ENCODE data around the gene SPSB4.

SPSB4 gene

DNA sequence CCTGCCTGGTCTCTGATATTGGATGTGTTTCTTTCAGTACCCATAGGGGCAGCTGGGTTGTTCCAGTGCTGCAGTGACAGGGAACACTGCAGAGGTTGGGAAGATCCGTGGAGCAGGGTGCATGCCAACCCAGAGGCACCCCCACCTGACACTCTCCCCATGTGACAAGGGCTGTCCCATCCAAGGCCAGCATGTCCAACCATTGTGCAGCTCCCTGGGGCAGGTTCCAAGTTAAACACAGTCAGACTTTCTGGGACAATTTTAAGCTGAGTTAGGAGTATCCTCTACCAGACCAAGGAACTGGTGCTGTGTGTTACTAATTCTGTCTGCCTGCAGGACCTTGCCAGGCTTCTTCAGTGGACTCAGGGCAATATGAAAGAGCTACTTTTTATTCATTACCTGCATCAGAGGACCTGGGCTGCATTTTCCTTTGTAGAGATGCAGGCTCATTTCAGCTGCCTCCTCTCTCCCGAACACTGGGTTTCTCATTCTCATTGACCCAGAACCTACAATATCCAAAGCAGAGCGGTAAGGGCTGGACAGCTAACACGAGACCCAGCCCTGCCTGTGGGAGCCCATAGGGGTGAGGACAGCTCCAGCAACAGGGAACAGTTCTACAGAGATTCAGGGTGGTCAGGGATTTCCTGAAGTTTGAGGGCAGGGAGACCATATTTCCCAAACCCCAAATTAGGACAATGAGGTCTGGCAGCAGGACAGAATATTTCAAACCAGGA is 72.7 kb downstream of the SPSB4 start:
- no peak for DNase-seq

DNA sequence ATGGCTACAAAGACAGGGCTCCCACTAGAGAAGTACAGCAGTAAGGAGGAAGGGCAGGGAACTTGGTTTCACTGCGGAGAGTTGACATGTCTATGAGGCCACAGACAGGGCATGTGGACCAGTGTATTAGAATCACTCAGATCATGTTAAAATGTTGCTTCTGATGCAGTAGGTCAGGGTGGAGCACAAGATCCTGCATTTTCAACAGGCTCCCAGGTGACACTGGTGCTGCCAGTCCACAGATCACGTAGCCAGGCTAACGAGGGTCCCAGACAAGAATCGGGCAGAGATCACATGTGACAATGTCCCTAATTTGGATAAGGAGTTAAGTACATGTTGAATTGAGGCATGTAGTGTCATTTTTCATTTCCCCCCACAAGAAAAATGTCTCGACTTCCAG is 73.6 kb downstream of the SPSB4 start:
- DNase-seq, result no peak

GRCh38 chr3:141125351-141125750 is 74.2 kb downstream of the SPSB4 start:
- no peak for DNase-seq

GRCh38 chr3:141126661-141127343 is 75.7 kb downstream of the SPSB4 start:
- no peak for DNase-seq

GRCh38 chr3:141127344-141128125 is 76.4 kb downstream of the SPSB4 start:
- no peak for DNase-seq

GRCh38 chr3:141128126-141128777 is 77.1 kb downstream of the SPSB4 start:
- DNase-seq, result no peak

- DNase-seq, result no peak
Measured at GRCh38 chr3:141129049-141129448, 77.9 kb downstream of the SPSB4 start.

DNA sequence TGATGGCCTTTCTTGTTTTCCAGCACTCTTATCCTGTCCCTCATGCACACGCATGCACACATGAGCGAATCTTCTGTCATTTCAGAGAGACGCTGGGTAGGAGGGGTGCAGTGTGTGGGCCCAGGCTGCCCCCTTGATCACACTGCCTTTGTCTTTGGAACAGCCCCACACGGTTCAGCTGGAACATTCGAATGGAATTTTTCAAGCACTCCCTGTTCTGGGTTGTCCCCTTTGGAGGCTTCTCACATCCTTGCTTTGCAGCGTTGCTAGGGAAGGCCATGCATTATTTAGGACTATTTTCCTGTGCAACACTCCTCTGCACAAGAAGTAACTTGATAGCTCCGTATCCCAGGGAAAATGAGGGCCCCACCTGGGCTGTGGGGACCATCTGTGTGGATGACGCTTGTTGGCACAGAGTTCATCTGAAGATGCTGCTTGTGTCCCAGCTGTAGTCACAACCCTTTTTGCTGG is 78.4 kb downstream of the SPSB4 start:
- DNase-seq, result no peak

- DNase-seq, result no peak
Measured at GRCh38 chr3:141143517-141143916, 92.4 kb downstream of the SPSB4 start.

DNA sequence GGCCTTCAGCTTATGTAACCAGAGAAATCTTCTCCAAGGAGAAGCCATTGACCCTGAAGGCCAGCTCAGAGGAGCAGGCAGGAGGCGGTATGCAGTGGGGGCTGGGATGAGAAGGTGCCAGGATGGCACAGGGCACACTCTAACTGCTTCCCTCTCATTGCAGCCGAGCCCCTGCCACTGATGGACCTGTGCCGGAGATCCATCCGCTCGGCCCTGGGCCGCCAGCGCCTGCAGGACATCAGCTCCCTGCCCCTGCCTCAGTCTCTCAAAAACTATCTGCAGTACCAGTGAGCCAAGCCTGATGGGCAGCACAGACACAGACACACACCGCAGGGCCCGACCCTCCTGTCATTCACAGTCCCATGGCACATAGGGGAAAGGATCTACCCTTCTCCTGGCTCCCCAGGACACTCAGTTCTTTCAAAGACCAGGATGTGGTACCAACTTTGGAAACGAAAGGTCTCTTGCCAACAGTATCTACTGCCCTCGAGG is 95.9 kb downstream of the SPSB4 start:
- DNase-seq, result no peak

GRCh38 chr3:141147657-141148056 is 96.5 kb downstream of the SPSB4 start:
- DNase-seq, result no peak

- DNase-seq, result no peak
Measured at GRCh38 chr3:141148169-141148568, 97.0 kb downstream of the SPSB4 start.

DNA sequence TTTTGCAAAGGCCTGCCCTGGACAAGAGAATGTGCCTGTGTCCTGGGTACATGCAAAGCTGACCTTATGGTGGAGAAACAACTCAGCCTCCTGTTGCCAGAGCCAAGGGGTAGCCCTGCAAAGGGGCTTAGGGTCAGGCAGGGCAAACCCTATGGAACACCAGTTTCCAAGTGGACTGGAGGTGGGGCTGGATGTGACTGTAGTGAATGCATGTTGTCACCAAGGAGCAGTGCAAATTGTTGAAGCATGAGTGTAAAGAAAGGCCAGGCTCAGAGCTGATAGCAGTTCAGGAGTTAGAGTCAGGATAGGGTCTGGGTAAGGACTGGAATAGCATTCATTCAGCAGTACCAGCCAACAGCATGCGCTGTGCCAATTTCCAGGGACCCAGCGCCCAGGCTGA is 97.6 kb downstream of the SPSB4 start:
- DNase-seq, result no peak

DNA sequence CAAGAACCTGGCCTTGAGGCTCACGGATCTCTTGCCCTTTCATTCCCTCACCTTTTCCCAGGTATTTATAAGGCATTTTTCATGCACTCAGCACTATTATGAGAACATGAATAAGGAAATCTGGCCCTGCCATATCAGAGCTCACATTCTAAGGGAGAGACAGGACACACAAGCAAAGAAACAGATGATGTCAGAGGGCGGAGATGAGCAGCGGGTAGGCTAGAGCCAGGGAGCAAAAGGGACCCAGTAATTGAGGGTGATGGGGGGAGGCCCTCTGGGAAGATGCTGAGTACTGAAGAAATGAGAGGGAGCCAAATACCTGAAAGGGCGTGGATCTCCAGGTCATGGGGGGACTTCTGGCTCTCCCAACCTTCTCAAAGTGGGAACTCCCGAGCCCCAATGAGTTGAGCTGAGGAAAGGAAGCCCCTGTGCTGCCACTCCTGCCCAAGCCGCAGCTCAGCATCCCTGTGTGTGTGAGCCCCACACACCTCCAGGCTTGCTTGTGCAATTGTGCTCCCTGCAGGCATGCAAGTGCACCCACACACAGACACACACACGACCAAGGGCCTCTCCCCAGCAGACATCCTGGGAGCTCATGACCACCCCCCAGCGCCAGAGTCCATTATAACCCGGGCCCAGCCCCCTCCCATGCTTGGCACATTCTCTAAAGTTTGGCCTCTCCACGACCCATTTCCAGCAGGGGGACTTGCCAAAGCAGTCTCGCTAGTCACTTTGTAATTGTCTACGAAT is 99.1 kb downstream of the SPSB4 start:
- no peak for DNase-seq

- DNase-seq, result no peak
Measured at GRCh38 chr3:141150931-141151330, 99.8 kb downstream of the SPSB4 start.

GRCh38 chr3:141151439-141151838 is 100.3 kb downstream of the SPSB4 start:
- no peak for DNase-seq

- no peak for DNase-seq
Measured at GRCh38 chr3:141152130-141152529, 101.0 kb downstream of the SPSB4 start.

GRCh38 chr3:141152801-141153678 is 101.9 kb downstream of the SPSB4 start:
- peak; percentile 18 for DNase-seq

GRCh38 chr3:141153679-141153966 is 102.5 kb downstream of the SPSB4 start:
- DNase-seq, result peak; percentile 6

DNA sequence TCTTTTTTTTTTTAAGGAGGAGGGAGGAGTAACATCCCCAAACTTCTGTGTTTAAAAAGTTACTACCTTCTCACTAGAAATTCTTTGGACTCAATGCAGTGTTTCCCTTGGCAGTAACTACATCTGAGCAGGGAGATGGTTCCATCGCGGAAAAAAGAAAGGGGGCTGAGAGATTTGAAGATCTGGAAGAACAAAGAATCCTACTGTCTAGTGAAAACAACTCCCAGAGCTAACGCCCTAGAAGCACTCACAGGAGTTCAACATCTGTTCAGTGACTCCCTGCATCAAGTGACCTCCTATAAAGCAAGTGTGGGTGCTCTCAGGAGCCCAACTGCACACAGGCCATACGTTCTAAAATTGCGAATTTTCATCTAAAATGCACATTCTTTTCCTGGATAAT is 113.7 kb downstream of the SPSB4 start:
- no peak for DNase-seq

GRCh38 chr3:141167681-141168080 is 116.5 kb downstream of the SPSB4 start:
- no peak for DNase-seq
